Upper lobe of left lung (tissue), 4 donors: ENCODE data around the gene HEATR9.

Source experiments
- CTCF ChIP-seq, 6 experiments: fragments of 450-650 bp in 4 of 6; fragments of 200-600 bp in 2 of 6; sonication (generic) in 2 of 6; IDR thresholded peaks; one replicate each; pipeline ENCODE4 v1.5.1; 2016 to 2019; ENCODE audit warnings: antibody characterized with exemption in 6 of 6
- POLR2A ChIP-seq, 4 donors: fragments of 450-650 bp; IDR thresholded peaks; one replicate each; pipeline ENCODE4 v1.5.1; 2016 to 2017; ENCODE audit warnings: antibody characterized with exemption in 4 of 4, mild to moderate bottlenecking in 2 of 4
- POLR2AphosphoS5 ChIP-seq, 2 donors: sonication (generic); formaldehyde crosslinking; IDR thresholded peaks; one replicate each; pipeline ENCODE4 v1.5.1; 2017; ENCODE audit warnings: antibody characterized with exemption in 2 of 2

DNA sequence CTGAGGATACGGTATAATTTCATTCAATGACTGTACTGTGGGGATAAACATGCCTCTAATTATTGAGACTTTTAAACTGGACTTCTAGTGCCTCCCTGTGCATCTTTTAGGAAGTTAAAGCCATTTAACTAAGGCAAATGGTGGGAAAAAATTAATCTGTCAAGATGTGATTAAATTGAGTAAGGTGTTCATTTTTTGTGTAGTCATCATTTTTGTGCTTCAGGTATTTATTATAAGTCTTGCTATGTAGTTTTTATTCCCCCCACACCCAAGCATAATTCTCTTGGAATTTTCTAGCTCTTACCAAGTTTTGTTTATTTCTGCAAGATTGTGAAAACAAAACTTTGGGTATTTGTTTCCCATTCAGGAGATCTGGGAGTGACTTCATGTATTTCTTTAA, 49.2 kb downstream of the HEATR9 start:
- TF ChIP-seq CTCF (IDR thresholded peaks at IDR 0.05), result no peak
- TF ChIP-seq POLR2AphosphoS5 (IDR thresholded peaks at IDR 0.05), result no peak
- no peak for TF ChIP-seq POLR2A (IDR thresholded peaks at IDR 0.05)
